ENCODE measurements around the gene KDM3A.

DNA sequence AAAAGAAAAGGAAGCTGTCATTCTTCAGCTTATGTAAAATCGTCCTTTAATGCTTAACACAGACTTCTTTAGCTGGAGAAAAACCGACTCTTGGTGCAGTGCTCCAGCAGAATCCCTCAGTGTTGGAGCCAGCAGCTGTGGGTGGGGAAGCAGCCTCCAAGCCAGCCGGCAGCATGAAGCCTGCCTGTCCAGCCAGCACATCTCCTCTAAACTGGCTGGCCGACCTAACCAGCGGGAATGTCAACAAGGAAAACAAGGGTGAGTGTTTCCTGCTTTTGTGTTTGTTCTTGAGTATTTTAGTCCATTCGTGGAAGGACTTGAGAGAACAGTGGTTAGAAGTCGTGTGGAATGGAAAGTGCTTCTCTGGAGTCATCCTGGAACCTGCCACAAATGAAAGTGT lies 38.9 kb downstream of the KDM3A start:
- TF ChIP-seq, protein P1, sequence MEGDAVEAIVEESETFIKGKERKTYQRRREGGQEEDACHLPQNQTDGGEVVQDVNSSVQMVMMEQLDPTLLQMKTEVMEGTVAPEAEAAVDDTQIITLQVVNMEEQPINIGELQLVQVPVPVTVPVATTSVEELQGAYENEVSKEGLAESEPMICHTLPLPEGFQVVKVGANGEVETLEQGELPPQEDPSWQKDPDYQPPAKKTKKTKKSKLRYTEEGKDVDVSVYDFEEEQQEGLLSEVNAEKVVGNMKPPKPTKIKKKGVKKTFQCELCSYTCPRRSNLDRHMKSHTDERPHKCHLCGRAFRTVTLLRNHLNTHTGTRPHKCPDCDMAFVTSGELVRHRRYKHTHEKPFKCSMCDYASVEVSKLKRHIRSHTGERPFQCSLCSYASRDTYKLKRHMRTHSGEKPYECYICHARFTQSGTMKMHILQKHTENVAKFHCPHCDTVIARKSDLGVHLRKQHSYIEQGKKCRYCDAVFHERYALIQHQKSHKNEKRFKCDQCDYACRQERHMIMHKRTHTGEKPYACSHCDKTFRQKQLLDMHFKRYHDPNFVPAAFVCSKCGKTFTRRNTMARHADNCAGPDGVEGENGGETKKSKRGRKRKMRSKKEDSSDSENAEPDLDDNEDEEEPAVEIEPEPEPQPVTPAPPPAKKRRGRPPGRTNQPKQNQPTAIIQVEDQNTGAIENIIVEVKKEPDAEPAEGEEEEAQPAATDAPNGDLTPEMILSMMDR (IDR thresholded peaks at IDR 0.05): no peak
- TF ChIP-seq POLR2A (IDR thresholded peaks at IDR 0.05): no peak
